ENCODE measurements around the gene FIP1L1.
A peak's percentile ranks its signal among the peaks of the same experiment; 100 is the strongest.
"Not testable (repeated sequence)": the region's sequence is repeated elsewhere in the genome, so short reads cannot be mapped to it uniquely, and the experiment has no call there.

The FIP1L1 gene, protein sequence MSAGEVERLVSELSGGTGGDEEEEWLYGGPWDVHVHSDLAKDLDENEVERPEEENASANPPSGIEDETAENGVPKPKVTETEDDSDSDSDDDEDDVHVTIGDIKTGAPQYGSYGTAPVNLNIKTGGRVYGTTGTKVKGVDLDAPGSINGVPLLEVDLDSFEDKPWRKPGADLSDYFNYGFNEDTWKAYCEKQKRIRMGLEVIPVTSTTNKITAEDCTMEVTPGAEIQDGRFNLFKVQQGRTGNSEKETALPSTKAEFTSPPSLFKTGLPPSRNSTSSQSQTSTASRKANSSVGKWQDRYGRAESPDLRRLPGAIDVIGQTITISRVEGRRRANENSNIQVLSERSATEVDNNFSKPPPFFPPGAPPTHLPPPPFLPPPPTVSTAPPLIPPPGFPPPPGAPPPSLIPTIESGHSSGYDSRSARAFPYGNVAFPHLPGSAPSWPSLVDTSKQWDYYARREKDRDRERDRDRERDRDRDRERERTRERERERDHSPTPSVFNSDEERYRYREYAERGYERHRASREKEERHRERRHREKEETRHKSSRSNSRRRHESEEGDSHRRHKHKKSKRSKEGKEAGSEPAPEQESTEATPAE

GRCh38 chr4:53377319-53378170 lies at the start of gene FIP1L1:
TSS of gene FIP1L1 (plus strand) at chr4:53377641. CDS start at chr4:53377839, 198 bp downstream.
- DNase-seq (ENCODE audit: low spot score in 2 of 2) (peak; percentile 96 to 99), ATAC-seq (peak; percentile 96)
- peak within 1 kb of the TSS; percentile 87 for H3K4me3 Mint-ChIP-seq
- H3K9me3 Mint-ChIP-seq: no peaks in the 10 kb centered on the region
- H3K4me1 Mint-ChIP-seq: peaks cover 24% of the 10 kb centered on the region
- peak within 1 kb of the TSS; percentile 99 for H3K27ac Mint-ChIP-seq
- H3K36me3 Mint-ChIP-seq: peaks cover 48% of the 10 kb centered on the region

DNA sequence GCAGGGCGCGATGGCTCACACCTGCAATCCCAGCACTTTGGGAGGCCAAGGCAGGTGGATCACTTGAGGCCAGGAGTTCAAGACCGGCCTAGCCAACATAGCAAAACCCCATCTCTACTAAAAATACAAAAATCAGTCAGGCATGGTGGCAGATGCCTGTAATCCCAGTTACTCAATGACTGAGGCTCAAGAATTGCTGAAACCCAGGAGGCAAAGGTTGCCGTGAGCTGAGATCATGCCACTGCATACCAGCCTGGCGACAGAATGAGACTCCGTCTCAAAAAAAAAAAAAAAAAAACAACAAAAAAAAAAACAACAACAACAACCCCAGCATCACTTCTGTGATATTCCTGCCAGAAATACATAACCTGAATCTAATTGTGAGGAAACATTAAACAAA lies 42.5 kb upstream of the FIP1L1 start:
- not testable (repeated sequence) for H3K36me3 Mint-ChIP-seq; DNase-seq (ENCODE audit: low spot score in 2 of 2); H3K4me1 Mint-ChIP-seq; H3K9me3 Mint-ChIP-seq; ATAC-seq; H3K4me3 Mint-ChIP-seq; H3K27ac Mint-ChIP-seq

DNA sequence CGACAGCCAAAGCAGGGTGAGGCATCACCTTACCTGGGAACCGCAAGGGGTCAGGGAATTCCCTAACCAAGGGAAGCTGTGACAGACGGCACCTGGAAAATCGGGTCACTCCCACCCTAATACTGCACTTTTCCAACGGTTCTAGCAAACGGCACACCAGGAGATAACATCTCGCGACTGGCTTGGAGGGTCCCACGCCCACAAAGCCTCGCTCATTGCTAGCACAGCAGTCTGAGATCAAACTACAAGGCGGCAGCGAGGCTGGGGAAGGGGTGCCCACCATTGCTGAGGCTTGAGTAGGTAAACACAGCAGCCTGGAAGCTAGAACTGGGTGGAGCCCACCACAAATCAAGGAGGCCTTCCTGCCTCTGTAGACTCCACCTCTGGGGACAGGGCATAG lies 37.3 kb upstream of the FIP1L1 start:
- ATAC-seq; H3K4me1 Mint-ChIP-seq; DNase-seq (ENCODE audit: low spot score in 2 of 2); H3K27ac Mint-ChIP-seq; H3K36me3 Mint-ChIP-seq; H3K4me3 Mint-ChIP-seq; H3K9me3 Mint-ChIP-seq: not testable (repeated sequence)

DNA sequence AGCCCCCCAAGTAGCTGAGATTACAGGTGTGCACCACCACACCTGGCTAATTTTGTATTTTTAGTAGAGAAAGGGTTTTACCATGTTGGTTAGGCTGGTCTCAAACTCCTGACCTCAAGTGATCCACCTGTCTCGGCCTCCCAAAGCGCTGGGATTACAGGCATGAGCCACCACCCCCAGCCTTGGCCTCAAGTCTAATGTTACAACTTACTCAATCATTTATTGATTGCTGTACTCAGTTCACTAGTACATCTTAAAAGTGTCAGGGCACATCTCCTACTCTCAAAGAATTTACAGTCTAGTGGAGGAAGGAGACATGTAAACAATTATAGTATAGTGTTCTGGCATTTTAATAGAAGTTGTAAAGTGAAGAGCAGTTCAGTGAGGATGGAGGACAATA lies 31.0 kb upstream of the FIP1L1 start:
- DNase-seq (ENCODE audit: low spot score in 2 of 2); H3K9me3 Mint-ChIP-seq; ATAC-seq; H3K4me1 Mint-ChIP-seq; H3K4me3 Mint-ChIP-seq; H3K27ac Mint-ChIP-seq: not testable (repeated sequence)
- peaks cover 37% of the 10 kb centered on the region for H3K36me3 Mint-ChIP-seq

DNA sequence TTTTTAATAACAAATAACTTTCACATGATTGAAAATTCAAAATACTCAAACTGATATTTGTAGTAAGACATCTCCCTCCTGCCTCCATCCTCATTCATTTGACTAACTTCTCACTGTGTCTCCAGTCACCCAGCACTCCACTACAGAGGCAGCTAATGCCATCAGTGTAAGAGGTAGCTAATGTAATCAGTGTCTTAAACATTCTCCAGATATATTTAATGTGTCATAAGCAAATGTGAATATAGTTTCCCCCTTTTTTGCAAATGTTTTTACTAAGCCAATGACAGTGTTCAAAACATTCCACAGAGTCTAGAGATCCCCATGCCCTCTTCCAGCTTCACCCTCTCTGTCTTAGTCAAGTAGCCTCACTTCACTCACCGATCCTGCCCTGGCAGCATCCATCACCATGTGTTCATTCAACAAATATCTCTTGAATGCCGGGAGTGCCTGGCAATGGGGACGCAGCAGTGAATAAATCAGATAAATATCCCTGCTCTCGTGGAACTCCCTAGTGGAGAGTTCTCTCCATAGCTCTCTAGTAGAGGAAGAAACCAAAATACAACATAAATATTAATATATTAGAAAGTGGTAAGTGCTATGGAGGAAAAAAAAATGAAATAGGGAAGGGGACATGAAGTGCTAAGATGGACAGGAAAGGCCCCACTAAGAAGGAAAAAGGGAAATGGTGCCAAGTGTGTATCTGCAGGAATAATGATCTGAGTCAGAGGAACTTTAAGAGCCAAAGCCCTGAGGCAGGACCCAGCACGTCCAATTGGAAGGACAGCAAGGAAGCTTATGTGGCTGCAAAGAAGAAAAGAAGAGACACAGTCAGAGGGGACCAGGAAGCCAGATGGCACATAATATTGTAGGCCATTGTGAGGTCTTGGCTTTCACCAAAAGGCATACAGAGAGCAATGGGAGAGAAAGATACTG lies 30.3 kb upstream of the FIP1L1 start:
- no peak overlapping the region for H3K27ac Mint-ChIP-seq
- ATAC-seq: no peak
- H3K4me1 Mint-ChIP-seq: peaks cover 7% of the 10 kb centered on the region
- H3K36me3 Mint-ChIP-seq: peaks cover 44% of the 10 kb centered on the region
- no peak for DNase-seq (ENCODE audit: low spot score in 2 of 2)
- no peak overlapping the region for H3K4me3 Mint-ChIP-seq
- no peaks in the 10 kb centered on the region for H3K9me3 Mint-ChIP-seq

DNA sequence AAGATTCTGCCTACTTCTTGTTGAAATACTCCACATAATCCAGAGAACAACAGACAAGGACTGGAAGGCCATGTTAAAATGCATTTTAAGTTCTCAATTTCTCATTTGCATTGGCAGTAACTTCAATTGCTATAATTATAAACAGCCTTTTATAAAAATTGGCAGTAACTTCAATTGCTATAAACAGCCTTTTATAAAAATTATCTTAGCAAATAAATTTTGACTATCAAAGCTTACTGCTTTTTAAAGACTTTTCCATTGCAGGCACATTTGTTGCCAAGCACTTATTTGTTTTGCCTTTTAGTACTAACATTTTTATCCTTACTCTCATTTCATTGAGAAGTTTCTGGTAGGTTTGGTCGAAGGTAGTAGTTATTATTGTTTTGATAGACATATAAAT lies 29.4 kb upstream of the FIP1L1 start:
- Mint-ChIP-seq H3K9me3 (no peaks in the 10 kb centered on the region), H3K36me3 (peaks cover 52% of the 10 kb centered on the region), H3K4me1 (peaks cover 4% of the 10 kb centered on the region), H3K27ac (no peak overlapping the region), H3K4me3 (no peak overlapping the region)
- ATAC-seq (no peak), DNase-seq (ENCODE audit: low spot score in 2 of 2) (no peak)

GRCh38 chr4:53349091-53349491 lies 28.4 kb upstream of the FIP1L1 start:
- Mint-ChIP-seq H3K27ac (no peak overlapping the region), H3K9me3 (no peaks in the 10 kb centered on the region), H3K4me1 (no peaks in the 10 kb centered on the region), H3K36me3 (peaks cover 55% of the 10 kb centered on the region), H3K4me3 (no peak overlapping the region)
- ATAC-seq (no peak), DNase-seq (ENCODE audit: low spot score in 2 of 2) (no peak)

DNA sequence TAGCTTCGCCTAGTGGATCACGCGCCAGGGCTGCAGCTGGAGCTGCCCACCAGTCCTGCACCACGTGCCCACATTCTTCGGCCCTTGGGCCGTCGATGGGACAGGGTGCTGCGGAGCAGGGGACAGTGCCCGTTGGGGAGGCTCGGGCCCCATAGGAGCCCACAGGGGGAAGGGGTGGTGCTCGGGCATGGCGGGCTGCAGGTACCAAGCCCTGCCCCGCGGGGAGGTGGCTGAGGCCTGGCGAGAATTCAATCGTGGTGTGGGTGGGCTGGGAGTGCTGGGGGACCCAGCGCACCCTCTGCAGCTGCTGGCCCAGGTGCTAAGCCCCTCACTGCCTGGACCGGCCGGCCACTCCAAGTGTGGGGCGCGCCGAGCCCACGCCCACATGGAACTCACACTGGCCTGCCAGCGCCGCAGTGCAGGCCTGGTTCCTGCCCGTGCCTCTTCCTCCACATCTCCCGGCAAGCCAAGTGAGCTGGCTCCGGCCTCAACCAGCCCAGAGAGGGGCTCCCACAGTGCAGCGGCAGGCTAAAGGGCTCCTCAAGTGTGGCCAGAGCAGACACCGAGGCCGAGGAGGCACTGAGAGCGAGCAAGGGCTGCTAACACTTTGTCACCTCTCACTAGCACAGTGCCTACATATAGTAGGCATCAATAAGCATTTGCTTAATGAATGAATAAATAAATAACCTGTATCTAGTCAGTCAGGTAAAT lies 23.3 kb upstream of the FIP1L1 start:
- DNase-seq (ENCODE audit: low spot score in 2 of 2): no peak
- H3K4me1 Mint-ChIP-seq: peaks cover 10% of the 10 kb centered on the region
- no peak overlapping the region for H3K4me3 Mint-ChIP-seq
- peaks cover 33% of the 10 kb centered on the region for H3K36me3 Mint-ChIP-seq
- no peak overlapping the region for H3K27ac Mint-ChIP-seq
- ATAC-seq: no peak
- H3K9me3 Mint-ChIP-seq: no peaks in the 10 kb centered on the region

GRCh38 chr4:53355930-53356521 lies 21.4 kb upstream of the FIP1L1 start:
- H3K36me3 Mint-ChIP-seq: peaks cover 22% of the 10 kb centered on the region
- no peak overlapping the region for H3K27ac Mint-ChIP-seq
- no peaks in the 10 kb centered on the region for H3K9me3 Mint-ChIP-seq
- ATAC-seq (no peak), DNase-seq (ENCODE audit: low spot score in 2 of 2) (no peak)
- H3K4me3 Mint-ChIP-seq: no peak overlapping the region
- peaks cover 24% of the 10 kb centered on the region for H3K4me1 Mint-ChIP-seq

GRCh38 chr4:53361451-53361850 lies 16.0 kb upstream of the FIP1L1 start:
- H3K4me3 Mint-ChIP-seq: no peak overlapping the region
- ATAC-seq: no peak
- DNase-seq (ENCODE audit: low spot score in 2 of 2): no peak
- H3K36me3 Mint-ChIP-seq: peaks cover 13% of the 10 kb centered on the region
- no peak overlapping the region for H3K27ac Mint-ChIP-seq
- peaks cover 46% of the 10 kb centered on the region for H3K4me1 Mint-ChIP-seq
- H3K9me3 Mint-ChIP-seq: no peaks in the 10 kb centered on the region

GRCh38 chr4:53362093-53362492 lies 15.3 kb upstream of the FIP1L1 start:
- H3K9me3 Mint-ChIP-seq: no peaks in the 10 kb centered on the region
- DNase-seq (ENCODE audit: low spot score in 2 of 2) (no peak), ATAC-seq (no peak)
- peak overlapping the region; percentile 14 for H3K4me3 Mint-ChIP-seq
- H3K36me3 Mint-ChIP-seq: peaks cover 13% of the 10 kb centered on the region
- H3K4me1 Mint-ChIP-seq: peaks cover 49% of the 10 kb centered on the region
- H3K27ac Mint-ChIP-seq: peak overlapping the region; percentile 3

GRCh38 chr4:53364624-53365023 lies 12.8 kb upstream of the FIP1L1 start:
- peaks cover 13% of the 10 kb centered on the region for H3K36me3 Mint-ChIP-seq
- ATAC-seq (no peak), DNase-seq (ENCODE audit: low spot score in 2 of 2) (no peak)
- peak overlapping the region; percentile 79 for H3K4me3 Mint-ChIP-seq
- H3K9me3 Mint-ChIP-seq: no peaks in the 10 kb centered on the region
- H3K4me1 Mint-ChIP-seq: peaks cover 47% of the 10 kb centered on the region
- peak overlapping the region; percentile 93 for H3K27ac Mint-ChIP-seq

- H3K9me3 Mint-ChIP-seq: no peaks in the 10 kb centered on the region
- ATAC-seq (peak; percentile 22), DNase-seq (ENCODE audit: low spot score in 2 of 2) (no peak)
- peak overlapping the region; percentile 93 for H3K27ac Mint-ChIP-seq
- peaks cover 13% of the 10 kb centered on the region for H3K36me3 Mint-ChIP-seq
- peaks cover 43% of the 10 kb centered on the region for H3K4me1 Mint-ChIP-seq
- H3K4me3 Mint-ChIP-seq: peak overlapping the region; percentile 79
Measured at GRCh38 chr4:53365121-53365485, 12.3 kb upstream of the FIP1L1 start.

All from stimulated activated effector memory CD8-positive, alpha-beta T cell treated with anti-CD3 and anti-CD28 coated beads, Interleukin-12 subunit alpha, Interleukin-12 subunit beta, amount 100 ng/mL, for 72 hours (primary cell).